C4-2B (cell line): ENCODE results near the gene CACNA1G.

Experiments
- ZFX ChIP-seq: fragments of 450-650 bp; IDR thresholded peaks from 2 replicates; pipeline ENCODE4 v1.6.1; 2017
- TF ChIP-seq, protein P1 (sequence below): fragments of 450-650 bp; conservative IDR thresholded peaks from 2 replicates; pipeline ENCODE4 v1.5.1; 2017; ENCODE audit warnings: mild to moderate bottlenecking

DNA sequence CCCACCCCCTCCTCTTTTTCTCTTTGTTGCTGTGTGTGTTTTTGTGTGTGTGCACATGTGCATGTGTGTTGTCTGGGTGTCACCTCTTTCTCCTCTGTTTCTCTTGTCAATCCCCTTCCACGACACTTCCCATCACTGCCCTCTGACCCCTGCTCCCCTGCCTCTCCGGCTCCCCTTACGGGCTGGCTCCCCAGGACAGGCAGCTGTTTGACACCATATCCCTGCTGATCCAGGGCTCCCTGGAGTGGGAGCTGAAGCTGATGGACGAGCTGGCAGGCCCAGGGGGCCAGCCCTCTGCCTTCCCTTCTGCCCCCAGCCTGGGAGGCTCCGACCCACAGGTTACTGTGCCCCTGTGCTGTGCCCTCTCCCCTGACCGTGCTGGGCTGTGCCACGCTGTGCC is 59.0 kb downstream of the CACNA1G start:
- TF ChIP-seq, protein P1, sequence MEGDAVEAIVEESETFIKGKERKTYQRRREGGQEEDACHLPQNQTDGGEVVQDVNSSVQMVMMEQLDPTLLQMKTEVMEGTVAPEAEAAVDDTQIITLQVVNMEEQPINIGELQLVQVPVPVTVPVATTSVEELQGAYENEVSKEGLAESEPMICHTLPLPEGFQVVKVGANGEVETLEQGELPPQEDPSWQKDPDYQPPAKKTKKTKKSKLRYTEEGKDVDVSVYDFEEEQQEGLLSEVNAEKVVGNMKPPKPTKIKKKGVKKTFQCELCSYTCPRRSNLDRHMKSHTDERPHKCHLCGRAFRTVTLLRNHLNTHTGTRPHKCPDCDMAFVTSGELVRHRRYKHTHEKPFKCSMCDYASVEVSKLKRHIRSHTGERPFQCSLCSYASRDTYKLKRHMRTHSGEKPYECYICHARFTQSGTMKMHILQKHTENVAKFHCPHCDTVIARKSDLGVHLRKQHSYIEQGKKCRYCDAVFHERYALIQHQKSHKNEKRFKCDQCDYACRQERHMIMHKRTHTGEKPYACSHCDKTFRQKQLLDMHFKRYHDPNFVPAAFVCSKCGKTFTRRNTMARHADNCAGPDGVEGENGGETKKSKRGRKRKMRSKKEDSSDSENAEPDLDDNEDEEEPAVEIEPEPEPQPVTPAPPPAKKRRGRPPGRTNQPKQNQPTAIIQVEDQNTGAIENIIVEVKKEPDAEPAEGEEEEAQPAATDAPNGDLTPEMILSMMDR, result no peak
- TF ChIP-seq ZFX, result no peak
